HUDEP-2 (cell line): Measurements from ENCODE around the gene MAD2L1.
A peak's percentile ranks its signal among the peaks of the same experiment; 100 is the strongest.
"Not testable (repeated sequence)": the region's sequence is repeated elsewhere in the genome, so short reads cannot be mapped to it uniquely, and the experiment has no call there.

Experiments used
- DNase-seq, 76 experiments: peaks; one replicate each; lab custom pipeline; 2025; ENCODE audit not compliant: unreplicated experiment in 76 of 76; lab: John Stamatoyannopoulos, UW

The MAD2L1 gene

GRCh38 chr4:120066517-120067340 is at the start of gene MAD2L1:
Gene MAD2L1 (minus strand): TSS chr4:120066848. CDS start chr4:120066734, 114 bp downstream.
- DNase-seq, result peak; percentile 41 to 97 (median 94)

- no peak for DNase-seq
Observed at GRCh38 chr4:120111745-120112144, 45.1 kb upstream of the MAD2L1 start.

GRCh38 chr4:120109406-120109805 is 42.8 kb upstream of the MAD2L1 start:
- no peak for DNase-seq

GRCh38 chr4:120105472-120105871 is 38.8 kb upstream of the MAD2L1 start:
- DNase-seq, result no peak

- DNase-seq, result no peak
Observed at GRCh38 chr4:120096508-120097297, 30.1 kb upstream of the MAD2L1 start.

GRCh38 chr4:120088507-120088906 is 21.9 kb upstream of the MAD2L1 start:
- DNase-seq, result no peak

GRCh38 chr4:120088066-120088465 is 21.4 kb upstream of the MAD2L1 start:
- DNase-seq, result not testable (repeated sequence)

- no peak for DNase-seq
Observed at GRCh38 chr4:120085705-120086104, 19.1 kb upstream of the MAD2L1 start.

GRCh38 chr4:120084327-120084726 is 17.7 kb upstream of the MAD2L1 start:
- DNase-seq, result no peak

- no peak for DNase-seq
Observed at GRCh38 chr4:120083152-120083551, 16.5 kb upstream of the MAD2L1 start.

GRCh38 chr4:120082251-120082650 is 15.6 kb upstream of the MAD2L1 start:
- no peak for DNase-seq

- no peak for DNase-seq
Observed at GRCh38 chr4:120081726-120082125, 15.1 kb upstream of the MAD2L1 start.

GRCh38 chr4:120080533-120080932 is 13.9 kb upstream of the MAD2L1 start:
- DNase-seq, result no peak

GRCh38 chr4:120079839-120080520 is 13.3 kb upstream of the MAD2L1 start:
- no peak for DNase-seq

- no peak for DNase-seq
Observed at GRCh38 chr4:120078216-120078615, 11.6 kb upstream of the MAD2L1 start.

GRCh38 chr4:120071192-120071795 is 4.6 kb upstream of the MAD2L1 start:
- DNase-seq, result peak in 42 of 76 experiments; percentile 2 to 67 (median 20)

GRCh38 chr4:120070196-120070595 is 3.5 kb upstream of the MAD2L1 start:
- DNase-seq, result no peak

GRCh38 chr4:120065974-120066516 is 603 bp downstream of the MAD2L1 start:
- DNase-seq, result peak in 13 of 76 experiments; percentile 17 to 58 (median 38)

- DNase-seq, result no peak
Observed at GRCh38 chr4:120064887-120065286, 1.8 kb downstream of the MAD2L1 start.

- DNase-seq, result not testable (repeated sequence)
Observed at GRCh38 chr4:120063711-120064110, 2.9 kb downstream of the MAD2L1 start.
